CD4-positive, alpha-beta T cell (primary cell): Measurements from ENCODE around the gene MRPL44. TPM values are rescaled to one million over a fixed set of nuclear protein-coding genes. Genes with fewer than 3 reads are reported as not detected.

Source experiments
- ATAC-seq: fragments of 200-7000 bp; cut with Tn5 transposase; one replicate; pipeline ENCODE4 v1.10.0; 2022; ENCODE audit warnings: mild to moderate bottlenecking; ENCODE audit not compliant: poor library complexity
- CTCF ChIA-PET: fragments of 350-600 bp; sonication (Branson Sonifier 250); formaldehyde crosslinking; loops from one replicate; lab custom pipeline; 2021; ENCODE audit warnings: antibody characterized with exemption, inconsistent platforms; lab: Charles Lee
- POLR2A ChIA-PET: fragments of 350-600 bp; sonication (Branson Sonifier 250); formaldehyde crosslinking; loops from one replicate; lab custom pipeline; 2021; ENCODE audit warnings: antibody characterized with exemption, inconsistent platforms; lab: Charles Lee
- DNase-seq, 14 experiments: peaks; one replicate each; pipeline ENCODE4 v3.0.0-alpha.2; 2013 to 2020; ENCODE audit warnings: mixed read lengths in 2 of 14
- H3K27ac ChIP-seq, 2 donors: one replicate each; pipeline versions ENCODE4 v1.5.1 to v1.7.0; 2013; ENCODE audit warnings: low read length in 2 of 2, low read depth in 1 of 2, mild to moderate bottlenecking in 1 of 2
- H3K27me3 ChIP-seq, 2 experiments: 1 replicate in 1 of 2; 2 replicates in 1 of 2; pipeline versions ENCODE4 v1.6.1 to v1.7.0; 2013; ENCODE audit warnings: low read length in 2 of 2, control low read depth in 1 of 2, mild to moderate bottlenecking in 1 of 2, moderate library complexity in 1 of 2; ENCODE audit not compliant: insufficient read depth in 2 of 2, control insufficient read depth in 1 of 2
- H3K36me3 ChIP-seq: one replicate; pipeline ENCODE4 v1.6.1; 2013; ENCODE audit warnings: low read length, control low read depth; ENCODE audit not compliant: insufficient read depth
- H3K4me1 ChIP-seq: one replicate; pipeline ENCODE4 v1.6.1; 2013; ENCODE audit warnings: low read length, control low read depth; ENCODE audit not compliant: insufficient read depth
- H3K4me3 ChIP-seq: one replicate; pipeline ENCODE4 v1.5.1; 2013; ENCODE audit warnings: mild to moderate bottlenecking, low read length, moderate library complexity
- H3K9me3 ChIP-seq, 2 experiments: 1 replicate in 1 of 2; 2 replicates in 1 of 2; pipeline versions ENCODE4 v1.6.1 to v1.7.0; 2013; ENCODE audit warnings: low read length in 2 of 2, mild to moderate bottlenecking in 2 of 2, control low read depth in 1 of 2, moderate library complexity in 1 of 2; ENCODE audit not compliant: control insufficient read depth in 1 of 2, insufficient read depth in 1 of 2
- H3K27ac Mint-ChIP-seq: one replicate; pipeline ENCODE4 v1.8.0; 2020; ENCODE audit warnings: mixed read lengths
- H3K27me3 Mint-ChIP-seq: one replicate; pipeline ENCODE4 v1.8.0; 2021; ENCODE audit warnings: mixed read lengths
- H3K36me3 Mint-ChIP-seq: one replicate; pipeline ENCODE4 v1.8.0; 2021; ENCODE audit warnings: low read depth, mixed read lengths
- H3K4me1 Mint-ChIP-seq: one replicate; pipeline ENCODE4 v1.8.0; 2021; ENCODE audit warnings: low read depth, mixed read lengths
- H3K4me3 Mint-ChIP-seq: one replicate; pipeline ENCODE4 v1.8.0; 2020; ENCODE audit warnings: mild to moderate bottlenecking, mixed read lengths
- H3K9me3 Mint-ChIP-seq: one replicate; pipeline ENCODE4 v1.8.0; 2020; ENCODE audit warnings: mixed read lengths
- intact Hi-C, 2 experiments: fragments of 100-400 bp; cut with DNase I in 1 of 2; cut with micrococcal nuclease in 1 of 2; formaldehyde crosslinking; loops; one replicate each; pipeline versions ENCODE4 v1.15.1 to v1.9.0; 2023 to 2025; cut with DNase I, micrococcal nuclease
- total RNA-seq, 174 experiments: library from RNA in 2 of 174; stranded (reverse) in 2 of 174; gene quantifications; one replicate each; pipeline ENCODE4 v1.2.3 and lab custom pipeline; 2021 to 2026
- TF ChIP-seq, protein P1 (sequence below): fragments of 200-600 bp; IDR thresholded peaks from one replicate; pipeline ENCODE4 v1.8.0; 2022; ENCODE audit warnings: antibody characterized with exemption, mild to moderate bottlenecking

The MRPL44 gene
- total RNA-seq, 2 experiments from 2014 or later, result 40.0 to 40.1 TPM

DNA sequence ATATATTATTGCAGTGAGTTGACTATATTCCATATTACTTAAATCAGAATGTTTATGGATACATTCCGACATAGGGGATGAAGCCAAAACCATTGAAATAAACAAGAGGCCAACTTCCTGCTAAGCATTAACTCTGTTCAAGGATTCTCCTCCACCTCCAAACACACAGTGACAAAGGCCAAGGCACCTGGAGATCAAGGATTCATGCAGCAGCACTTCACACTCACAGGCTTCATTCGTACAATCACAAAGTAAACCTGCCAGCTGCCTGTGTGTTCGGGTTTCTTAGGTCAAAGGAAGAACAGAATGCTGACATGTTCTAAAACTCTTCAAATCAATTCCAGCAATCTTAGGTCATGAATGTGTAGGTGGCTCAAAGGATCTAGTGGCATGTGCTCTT, 35.0 kb upstream of the MRPL44 start:
- TF ChIP-seq, protein P1, sequence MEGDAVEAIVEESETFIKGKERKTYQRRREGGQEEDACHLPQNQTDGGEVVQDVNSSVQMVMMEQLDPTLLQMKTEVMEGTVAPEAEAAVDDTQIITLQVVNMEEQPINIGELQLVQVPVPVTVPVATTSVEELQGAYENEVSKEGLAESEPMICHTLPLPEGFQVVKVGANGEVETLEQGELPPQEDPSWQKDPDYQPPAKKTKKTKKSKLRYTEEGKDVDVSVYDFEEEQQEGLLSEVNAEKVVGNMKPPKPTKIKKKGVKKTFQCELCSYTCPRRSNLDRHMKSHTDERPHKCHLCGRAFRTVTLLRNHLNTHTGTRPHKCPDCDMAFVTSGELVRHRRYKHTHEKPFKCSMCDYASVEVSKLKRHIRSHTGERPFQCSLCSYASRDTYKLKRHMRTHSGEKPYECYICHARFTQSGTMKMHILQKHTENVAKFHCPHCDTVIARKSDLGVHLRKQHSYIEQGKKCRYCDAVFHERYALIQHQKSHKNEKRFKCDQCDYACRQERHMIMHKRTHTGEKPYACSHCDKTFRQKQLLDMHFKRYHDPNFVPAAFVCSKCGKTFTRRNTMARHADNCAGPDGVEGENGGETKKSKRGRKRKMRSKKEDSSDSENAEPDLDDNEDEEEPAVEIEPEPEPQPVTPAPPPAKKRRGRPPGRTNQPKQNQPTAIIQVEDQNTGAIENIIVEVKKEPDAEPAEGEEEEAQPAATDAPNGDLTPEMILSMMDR, result no peak
- no peaks in the 10 kb centered on the region for H3K27me3 ChIP-seq
- ChIA-PET POLR2A (no interaction called here), CTCF (no interaction called here)
- DNase-seq (no peak), ATAC-seq (no peak)
- peaks cover 5% of the 10 kb centered on the region for H3K36me3 ChIP-seq
- H3K36me3 Mint-ChIP-seq, result peaks cover 12% of the 10 kb centered on the region
- H3K4me3 Mint-ChIP-seq, result no peak overlapping the region
- no peaks in the 10 kb centered on the region for H3K27me3 Mint-ChIP-seq
- H3K9me3 Mint-ChIP-seq, result no peaks in the 10 kb centered on the region
- no peak overlapping the region for H3K27ac Mint-ChIP-seq
- intact Hi-C loops, result no loop called here
- no peak overlapping the region for H3K4me3 ChIP-seq
- H3K4me1 Mint-ChIP-seq, result peaks cover 24% of the 10 kb centered on the region
- no peak overlapping the region for H3K27ac ChIP-seq
- H3K9me3 ChIP-seq, result no peaks in the 10 kb centered on the region
- H3K4me1 ChIP-seq, result no peaks in the 10 kb centered on the region

DNA sequence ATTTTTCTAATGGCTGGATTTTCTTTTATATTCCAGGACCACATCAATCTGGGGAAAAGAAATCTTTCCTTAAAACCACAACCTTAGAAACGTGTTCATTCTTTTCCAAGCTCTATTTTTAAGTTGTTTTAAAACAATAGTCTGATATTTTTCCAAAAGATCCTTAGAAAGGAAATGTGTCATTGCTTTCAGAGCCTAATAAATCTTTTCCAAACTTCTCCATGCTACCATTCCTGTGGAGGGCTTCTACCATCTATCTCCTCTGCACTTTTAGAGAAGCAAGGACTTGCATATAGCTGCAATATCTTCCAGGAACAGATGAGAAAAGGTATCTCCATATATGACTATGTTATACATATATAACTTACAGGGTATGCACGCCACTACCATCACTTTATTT, 33.3 kb upstream of the MRPL44 start:
- no peak for DNase-seq
- H3K4me3 ChIP-seq, result no peak overlapping the region
- TF ChIP-seq, protein P1, result no peak
- intact Hi-C loops, result no loop called here
- no peaks in the 10 kb centered on the region for H3K9me3 ChIP-seq
- H3K27me3 Mint-ChIP-seq, result no peaks in the 10 kb centered on the region
- H3K27ac Mint-ChIP-seq, result no peak overlapping the region
- CTCF ChIA-PET, result interaction anchor here (0.8 to 1.0 kb wide), 2 partner anchors 26 to 46 kb away, joined by 3 read pairs; no protein-coding TSS in a partner anchor
- H3K36me3 Mint-ChIP-seq, result peaks cover 5% of the 10 kb centered on the region
- peaks cover 39% of the 10 kb centered on the region for H3K4me1 Mint-ChIP-seq
- no peak for ATAC-seq
- H3K27me3 ChIP-seq, result no peaks in the 10 kb centered on the region
- no peaks in the 10 kb centered on the region for H3K9me3 Mint-ChIP-seq
- no peaks in the 10 kb centered on the region for H3K36me3 ChIP-seq
- POLR2A ChIA-PET, result interaction anchor here (1.3 kb wide), 1 partner anchor 42 kb away, joined by 3 read pairs; no protein-coding TSS in a partner anchor
- H3K27ac ChIP-seq, result no peak overlapping the region
- peaks cover 8% of the 10 kb centered on the region for H3K4me1 ChIP-seq
- no peak overlapping the region for H3K4me3 Mint-ChIP-seq

DNA sequence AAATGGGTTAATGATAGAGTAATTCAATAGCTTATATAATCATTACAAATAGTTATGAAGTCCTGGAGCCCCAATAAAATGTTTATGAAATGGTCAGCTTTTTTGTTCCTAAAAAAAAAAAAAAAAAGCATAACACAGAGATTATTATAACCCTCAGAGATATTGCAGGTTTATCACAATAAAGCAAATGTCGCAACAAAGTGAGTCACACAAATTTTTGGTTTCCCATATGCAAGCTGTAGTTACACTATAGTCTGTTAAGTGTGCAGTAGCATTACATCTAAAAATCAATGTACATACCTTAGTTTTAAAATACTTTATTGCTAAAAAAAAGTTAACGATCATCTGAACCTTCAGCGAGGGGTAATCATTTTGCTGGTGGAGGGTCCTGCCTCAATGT, 32.2 kb upstream of the MRPL44 start:
- ChIA-PET POLR2A (interaction anchor here (1.3 kb wide), 1 partner anchor 43 kb away, joined by 3 read pairs; no protein-coding TSS in a partner anchor), CTCF (no interaction called here)
- intact Hi-C loops, result loop anchor here in 1 of 2 experiments (5.0 kb wide), 1 partner anchor 42 kb away; no protein-coding TSS in a partner anchor
- H3K36me3 ChIP-seq, result no peaks in the 10 kb centered on the region
- no peak overlapping the region for H3K4me3 ChIP-seq
- H3K9me3 ChIP-seq, result no peaks in the 10 kb centered on the region
- H3K36me3 Mint-ChIP-seq, result peaks cover 5% of the 10 kb centered on the region
- DNase-seq, result no peak
- H3K4me1 ChIP-seq, result peaks cover 18% of the 10 kb centered on the region
- H3K27ac ChIP-seq, result no peak overlapping the region
- peaks cover 50% of the 10 kb centered on the region for H3K4me1 Mint-ChIP-seq
- no peak for ATAC-seq
- H3K9me3 Mint-ChIP-seq, result no peaks in the 10 kb centered on the region
- TF ChIP-seq, protein P1, result no peak
- no peaks in the 10 kb centered on the region for H3K27me3 ChIP-seq
- no peak overlapping the region for H3K4me3 Mint-ChIP-seq
- no peak overlapping the region for H3K27ac Mint-ChIP-seq
- H3K27me3 Mint-ChIP-seq, result no peaks in the 10 kb centered on the region
